Mucosa of stomach (tissue), 1 donor: ENCODE results near the gene MRTFB.
"Not testable (repeated sequence)": the region's sequence is repeated elsewhere in the genome, so short reads cannot be mapped to it uniquely, and the experiment has no call there.

Source experiments
- H3K27me3 ChIP-seq: one replicate; pipeline ENCODE4 v1.7.0; 2013; ENCODE audit warnings: mild to moderate bottlenecking, low read length; ENCODE audit not compliant: control insufficient read depth, insufficient read depth
- H3K36me3 ChIP-seq: one replicate; pipeline ENCODE4 v1.7.0; 2013; ENCODE audit warnings: low read length; ENCODE audit not compliant: control insufficient read depth, insufficient read depth
- H3K4me1 ChIP-seq: one replicate; pipeline ENCODE4 v1.7.0; 2013; ENCODE audit warnings: mild to moderate bottlenecking, low read length; ENCODE audit not compliant: control insufficient read depth, insufficient read depth
- H3K4me3 ChIP-seq: one replicate; pipeline ENCODE4 v1.7.0; 2013; ENCODE audit warnings: low read length
- H3K9ac ChIP-seq: one replicate; pipeline ENCODE4 v1.7.0; 2013; ENCODE audit warnings: mild to moderate bottlenecking, low read length, moderate library complexity
- H3K9me3 ChIP-seq: one replicate; pipeline ENCODE4 v1.7.0; 2013; ENCODE audit warnings: mild to moderate bottlenecking, low read length, moderate library complexity; ENCODE audit not compliant: control insufficient read depth
- donor health status: Pancreatic carcinoma.

Gene MRTFB

GRCh38 chr16:14110728-14111251 is 39.7 kb downstream of the MRTFB start:
- Histone ChIP-seq H3K9ac (no peak overlapping the region), H3K4me1 (peaks cover 25% of the 10 kb centered on the region), H3K36me3 (no peaks in the 10 kb centered on the region), H3K4me3 (no peak overlapping the region), H3K9me3 (no peaks in the 10 kb centered on the region), H3K27me3 (no peaks in the 10 kb centered on the region)

- Histone ChIP-seq H3K4me3 (no peak overlapping the region), H3K9me3 (no peaks in the 10 kb centered on the region), H3K27me3 (no peaks in the 10 kb centered on the region), H3K4me1 (peaks cover 27% of the 10 kb centered on the region), H3K36me3 (no peaks in the 10 kb centered on the region), H3K9ac (no peak overlapping the region)
Observed at GRCh38 chr16:14111713-14112538, 40.8 kb downstream of the MRTFB start.

GRCh38 chr16:14112539-14112856 is 41.4 kb downstream of the MRTFB start:
- Histone ChIP-seq H3K27me3 (no peaks in the 10 kb centered on the region), H3K9ac (no peak overlapping the region), H3K4me3 (no peak overlapping the region), H3K36me3 (no peaks in the 10 kb centered on the region), H3K9me3 (no peaks in the 10 kb centered on the region), H3K4me1 (peaks cover 30% of the 10 kb centered on the region)

GRCh38 chr16:14113344-14113743 is 42.2 kb downstream of the MRTFB start:
- Histone ChIP-seq H3K9me3 (no peaks in the 10 kb centered on the region), H3K9ac (no peak overlapping the region), H3K4me1 (peaks cover 30% of the 10 kb centered on the region), H3K36me3 (no peaks in the 10 kb centered on the region), H3K27me3 (no peaks in the 10 kb centered on the region), H3K4me3 (no peak overlapping the region)

GRCh38 chr16:14117051-14117450 is 45.9 kb downstream of the MRTFB start:
- Histone ChIP-seq H3K27me3 (no peaks in the 10 kb centered on the region), H3K9ac (no peak overlapping the region), H3K4me3 (no peak overlapping the region), H3K36me3 (no peaks in the 10 kb centered on the region), H3K4me1 (peaks cover 14% of the 10 kb centered on the region), H3K9me3 (no peaks in the 10 kb centered on the region)

GRCh38 chr16:14119799-14120198 is 48.7 kb downstream of the MRTFB start:
- H3K9me3 ChIP-seq = no peaks in the 10 kb centered on the region
- H3K27me3 ChIP-seq = no peaks in the 10 kb centered on the region
- H3K4me3 ChIP-seq = no peak overlapping the region
- no peak overlapping the region for H3K9ac ChIP-seq
- H3K36me3 ChIP-seq = no peaks in the 10 kb centered on the region
- peaks cover 11% of the 10 kb centered on the region for H3K4me1 ChIP-seq

GRCh38 chr16:14120335-14120734 is 49.2 kb downstream of the MRTFB start:
- H3K36me3 ChIP-seq = no peaks in the 10 kb centered on the region

GRCh38 chr16:14121142-14121541 is 50.0 kb downstream of the MRTFB start:
- Histone ChIP-seq H3K36me3 (no peaks in the 10 kb centered on the region), H3K4me1 (peaks cover 11% of the 10 kb centered on the region), H3K9me3 (no peaks in the 10 kb centered on the region), H3K9ac (no peak overlapping the region), H3K4me3 (no peak overlapping the region), H3K27me3 (no peaks in the 10 kb centered on the region)

More at GRCh38 chr16:14120335-14120734, 49.2 kb downstream of the MRTFB start:
- H3K27me3 ChIP-seq = no peaks in the 10 kb centered on the region
- H3K4me3 ChIP-seq = no peak overlapping the region
- peaks cover 11% of the 10 kb centered on the region for H3K4me1 ChIP-seq
- no peak overlapping the region for H3K9ac ChIP-seq
- no peaks in the 10 kb centered on the region for H3K9me3 ChIP-seq

GRCh38 chr16:14121872-14122271 is 50.8 kb downstream of the MRTFB start:
- peaks cover 10% of the 10 kb centered on the region for H3K4me1 ChIP-seq
- no peak overlapping the region for H3K9ac ChIP-seq
- no peaks in the 10 kb centered on the region for H3K27me3 ChIP-seq

GRCh38 chr16:14122430-14122829 is 51.3 kb downstream of the MRTFB start:
- H3K4me3 ChIP-seq, H3K9me3 ChIP-seq, H3K27me3 ChIP-seq, H3K36me3 ChIP-seq, H3K9ac ChIP-seq, H3K4me1 ChIP-seq: not testable (repeated sequence)

More at GRCh38 chr16:14121872-14122271, 50.8 kb downstream of the MRTFB start:
- Histone ChIP-seq H3K9me3 (no peaks in the 10 kb centered on the region), H3K4me3 (no peak overlapping the region), H3K36me3 (no peaks in the 10 kb centered on the region)

- no peak overlapping the region for H3K9ac ChIP-seq
- no peak overlapping the region for H3K4me3 ChIP-seq
- H3K36me3 ChIP-seq = no peaks in the 10 kb centered on the region
Observed at GRCh38 chr16:14125000-14125681, 54.0 kb downstream of the MRTFB start.

GRCh38 chr16:14125708-14126107 is 54.6 kb downstream of the MRTFB start:
- Histone ChIP-seq H3K4me3 (no peak overlapping the region), H3K9me3 (no peaks in the 10 kb centered on the region), H3K4me1 (peaks cover under 1% of the 10 kb centered on the region), H3K36me3 (no peaks in the 10 kb centered on the region), H3K9ac (no peak overlapping the region), H3K27me3 (no peaks in the 10 kb centered on the region)

More at GRCh38 chr16:14125000-14125681, 54.0 kb downstream of the MRTFB start:
- no peaks in the 10 kb centered on the region for H3K27me3 ChIP-seq
- no peaks in the 10 kb centered on the region for H3K9me3 ChIP-seq
- H3K4me1 ChIP-seq = peaks cover 6% of the 10 kb centered on the region
